ENCODE data around the gene TNFAIP8L3.

TNFAIP8L3 gene

DNA sequence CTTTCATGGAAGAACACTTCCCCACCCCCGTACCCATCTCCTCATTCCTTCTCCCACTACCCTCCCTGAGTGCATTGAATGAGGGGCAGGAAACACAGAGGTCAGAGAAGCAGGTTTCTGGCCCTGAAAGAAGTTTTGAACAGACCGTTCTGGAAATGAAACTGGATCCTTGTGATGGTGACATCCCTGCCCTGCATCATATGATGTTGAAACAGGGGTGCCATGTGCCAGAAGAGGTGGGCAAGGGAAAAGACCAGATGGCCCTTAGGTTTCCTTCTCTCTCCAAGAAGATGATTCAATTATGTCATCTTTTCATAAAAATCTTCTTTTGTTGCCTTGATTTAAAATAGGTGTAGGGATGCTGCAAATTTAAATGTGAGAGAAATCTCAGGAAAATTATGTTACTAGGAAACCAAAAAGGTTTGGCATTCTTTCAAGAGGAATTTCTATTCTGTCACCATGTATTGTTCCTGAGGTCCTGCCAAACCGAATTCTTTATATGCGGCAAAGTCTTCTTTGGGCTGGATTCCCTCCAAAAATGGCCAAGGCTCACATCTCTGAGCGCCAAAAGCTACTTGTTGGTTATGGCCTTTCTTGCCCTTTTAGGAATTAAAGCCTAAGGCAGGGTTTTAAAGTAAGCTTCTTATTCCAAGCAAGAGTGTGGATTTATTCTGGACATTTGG is 19.9 kb upstream of the TNFAIP8L3 start:
- no peak for DNase-seq (ENCODE audit: low read depth)

DNA sequence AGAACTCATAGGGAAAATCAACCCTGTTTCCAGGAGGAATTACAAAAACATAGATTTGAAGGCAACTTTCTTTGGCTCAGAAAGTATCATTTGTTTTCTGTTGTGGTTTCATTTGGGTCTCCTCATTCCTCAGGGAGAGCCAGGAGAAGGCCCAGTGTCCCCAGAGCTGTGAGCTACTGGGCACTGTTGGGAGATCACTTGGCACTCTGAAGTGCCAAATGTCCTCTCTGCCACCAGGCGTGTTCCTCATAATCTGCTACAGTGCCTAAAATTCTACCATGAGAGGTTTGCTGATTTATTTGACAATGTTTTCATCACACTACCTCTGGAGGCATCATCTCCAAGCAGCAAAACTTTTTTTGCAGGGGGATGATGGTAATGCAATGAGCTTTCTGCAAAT is 17.4 kb upstream of the TNFAIP8L3 start:
- DNase-seq (ENCODE audit: low read depth): no peak

DNA sequence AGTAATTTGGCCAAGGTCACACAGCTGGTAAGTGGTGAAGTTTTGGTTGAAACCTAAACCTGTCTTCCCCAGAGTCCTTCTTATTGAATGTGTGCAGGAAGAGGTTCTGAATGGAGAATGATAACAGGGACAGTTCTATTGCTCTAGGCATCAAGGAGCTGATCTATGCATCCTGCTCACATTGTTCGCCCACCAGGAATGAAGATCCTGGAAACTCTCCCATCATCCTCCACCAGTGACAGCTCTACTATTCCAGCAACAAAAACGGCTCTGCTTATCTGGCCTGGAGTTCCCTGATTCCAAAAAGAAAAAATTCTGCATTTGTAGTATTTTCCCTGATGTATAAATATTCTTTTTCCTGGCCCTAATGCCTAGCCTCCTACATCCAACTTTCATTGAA is 16.4 kb upstream of the TNFAIP8L3 start:
- no peak for DNase-seq (ENCODE audit: low read depth)

DNA sequence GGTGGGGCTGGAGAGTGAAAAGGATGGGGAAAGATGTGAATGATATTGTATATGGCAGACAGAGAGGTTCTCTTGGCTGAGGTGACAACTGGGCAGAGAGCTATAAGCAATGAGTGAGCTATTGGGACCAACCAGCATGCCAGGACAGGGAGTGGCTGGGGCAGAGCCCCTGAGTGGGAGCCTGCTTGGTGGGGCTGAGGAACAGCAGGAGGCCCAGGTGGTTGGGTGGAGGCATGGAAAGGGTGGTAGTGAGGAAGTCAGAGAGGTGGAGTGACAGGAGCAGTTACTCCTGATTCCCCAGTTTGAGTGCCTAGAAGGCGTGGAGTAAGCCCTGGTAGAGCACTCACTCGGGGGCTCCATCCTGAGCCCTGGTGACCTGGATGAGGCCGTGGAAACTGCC is 15.5 kb upstream of the TNFAIP8L3 start:
- DNase-seq (ENCODE audit: low read depth): no peak

DNA sequence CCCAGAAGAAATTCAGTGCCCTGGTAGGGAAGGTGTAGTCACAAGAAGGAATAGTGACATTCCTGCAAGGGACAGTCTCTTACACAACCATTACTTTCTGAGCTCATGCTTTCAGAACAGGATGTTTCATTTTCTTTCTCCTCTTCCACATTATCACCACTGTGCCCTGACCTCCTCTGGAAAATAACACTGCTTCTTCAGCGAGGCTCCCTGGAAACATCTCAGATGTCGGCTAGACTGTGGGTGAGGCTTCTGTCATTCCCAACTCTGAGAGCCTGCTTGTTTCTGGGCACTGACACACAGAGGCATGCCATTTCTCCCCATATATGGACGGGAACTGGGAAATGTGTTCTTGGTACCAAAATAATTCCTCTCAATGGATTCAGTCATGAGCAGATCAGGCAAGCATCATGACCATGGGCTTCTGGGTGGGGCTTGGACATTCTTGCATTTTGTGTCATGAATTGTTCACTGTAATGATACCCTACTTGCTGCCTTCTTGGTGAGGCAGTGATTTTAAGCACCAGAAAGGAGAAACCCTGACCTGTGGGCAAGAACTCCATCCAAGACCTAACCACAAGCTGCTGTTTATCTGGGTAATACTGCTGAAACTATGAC is 14.3 kb upstream of the TNFAIP8L3 start:
- no peak for DNase-seq (ENCODE audit: low read depth)

DNA sequence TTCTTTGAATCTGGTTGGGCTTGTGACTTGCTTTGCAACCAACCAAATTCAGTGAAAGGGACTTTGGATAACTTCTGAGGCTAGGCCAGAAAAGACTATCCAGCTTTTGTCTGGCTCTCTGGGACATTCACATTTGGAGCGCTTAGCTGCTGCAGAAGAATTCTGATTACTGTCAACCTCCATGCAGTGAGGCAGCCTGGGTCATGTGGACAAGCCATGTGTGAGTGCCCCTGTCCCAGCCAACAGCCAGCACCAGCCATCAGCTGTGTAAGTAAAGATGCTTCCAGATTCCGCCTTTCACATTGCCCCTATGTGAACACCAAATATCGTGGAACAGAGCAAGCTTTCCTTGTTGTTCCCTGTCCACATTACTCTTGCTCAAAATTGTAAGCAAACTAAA is 12.9 kb upstream of the TNFAIP8L3 start:
- DNase-seq (ENCODE audit: low read depth): no peak

DNA sequence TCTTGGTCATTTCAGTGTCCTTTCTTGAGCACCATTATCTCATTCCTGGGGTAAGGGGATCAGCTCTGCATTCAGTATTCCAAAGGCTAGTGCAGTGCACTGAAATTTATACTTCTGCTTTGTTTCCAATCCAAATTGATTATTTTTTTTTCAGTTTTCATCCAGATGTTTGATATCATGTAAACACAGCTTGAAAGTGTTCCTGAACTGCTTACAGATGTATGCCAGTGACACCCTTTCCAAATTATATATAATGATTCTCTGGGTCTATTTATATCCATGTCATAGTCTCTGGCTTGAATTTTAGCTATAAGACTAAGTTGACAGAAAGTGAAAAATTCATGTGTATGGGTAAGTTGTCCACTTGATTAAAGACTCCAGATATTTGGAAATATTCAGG is 11.8 kb upstream of the TNFAIP8L3 start:
- DNase-seq (ENCODE audit: low read depth): no peak

DNA sequence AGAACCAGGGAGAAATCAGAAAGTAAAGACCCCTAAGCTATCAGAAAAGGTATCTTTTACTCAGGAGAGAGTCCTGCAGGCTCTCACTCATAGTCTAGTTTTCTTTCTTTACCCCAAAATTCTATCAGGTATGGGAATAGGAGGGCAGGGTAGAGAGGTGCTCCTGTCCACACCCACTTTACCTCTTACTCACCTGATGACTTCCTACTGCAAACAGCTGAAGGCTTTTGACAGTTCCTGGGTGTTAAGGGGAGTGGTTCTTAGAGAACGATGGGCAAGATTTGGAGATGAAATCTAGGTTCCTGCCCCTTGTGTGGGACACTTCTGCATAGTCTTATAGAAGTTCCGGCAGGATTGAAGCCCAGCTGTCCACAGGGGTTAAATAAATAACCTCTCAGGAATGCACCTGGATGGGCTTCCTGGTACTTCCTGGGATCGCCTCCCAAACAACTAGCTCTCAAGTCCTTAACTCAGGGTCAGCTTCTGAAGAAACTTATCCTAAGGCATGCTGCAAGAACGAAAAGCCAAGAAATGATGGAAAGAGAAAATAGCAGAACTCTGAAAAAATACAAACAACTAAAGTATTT is 10.8 kb upstream of the TNFAIP8L3 start:
- DNase-seq (ENCODE audit: low read depth): no peak

DNA sequence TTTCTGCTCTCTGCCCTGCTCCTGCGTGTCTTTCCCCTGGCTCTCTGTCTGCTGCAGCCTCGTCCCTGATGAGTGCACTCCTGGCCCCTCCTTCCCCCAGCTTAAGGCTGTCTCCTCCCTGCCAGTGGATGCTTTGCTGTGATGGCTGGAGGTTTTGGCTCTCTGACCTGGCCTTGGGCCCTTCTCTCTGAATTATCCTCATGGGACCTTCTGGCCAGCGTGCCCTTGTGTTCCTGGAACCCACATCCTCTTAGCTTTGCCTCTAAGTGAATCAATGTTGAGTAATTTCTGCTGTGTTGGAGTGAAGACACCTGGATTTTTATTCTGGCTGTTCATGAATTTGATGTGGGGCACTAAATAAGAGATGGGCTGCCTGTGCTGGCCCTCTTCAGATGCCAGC is 9.8 kb upstream of the TNFAIP8L3 start:
- DNase-seq (ENCODE audit: low read depth): no peak

DNA sequence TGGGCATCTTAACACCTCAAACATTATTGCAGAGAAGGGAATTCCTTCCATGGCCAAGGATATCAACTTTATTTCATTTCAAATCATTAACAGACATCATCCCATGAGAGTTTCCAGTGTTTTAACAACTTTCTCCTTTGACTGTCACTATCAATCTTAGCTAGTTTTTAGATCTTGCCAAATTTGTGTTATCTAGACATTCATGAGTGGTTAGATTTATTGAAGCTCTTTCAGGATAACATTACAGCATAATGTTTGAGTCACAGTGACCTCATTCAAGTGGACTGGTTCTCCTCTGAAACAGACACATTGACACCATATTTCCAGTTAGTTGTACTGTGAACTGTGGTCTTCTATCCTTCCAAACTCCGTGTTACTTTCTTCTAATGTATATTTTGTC is 8.6 kb upstream of the TNFAIP8L3 start:
- no peak for DNase-seq (ENCODE audit: low read depth)

DNA sequence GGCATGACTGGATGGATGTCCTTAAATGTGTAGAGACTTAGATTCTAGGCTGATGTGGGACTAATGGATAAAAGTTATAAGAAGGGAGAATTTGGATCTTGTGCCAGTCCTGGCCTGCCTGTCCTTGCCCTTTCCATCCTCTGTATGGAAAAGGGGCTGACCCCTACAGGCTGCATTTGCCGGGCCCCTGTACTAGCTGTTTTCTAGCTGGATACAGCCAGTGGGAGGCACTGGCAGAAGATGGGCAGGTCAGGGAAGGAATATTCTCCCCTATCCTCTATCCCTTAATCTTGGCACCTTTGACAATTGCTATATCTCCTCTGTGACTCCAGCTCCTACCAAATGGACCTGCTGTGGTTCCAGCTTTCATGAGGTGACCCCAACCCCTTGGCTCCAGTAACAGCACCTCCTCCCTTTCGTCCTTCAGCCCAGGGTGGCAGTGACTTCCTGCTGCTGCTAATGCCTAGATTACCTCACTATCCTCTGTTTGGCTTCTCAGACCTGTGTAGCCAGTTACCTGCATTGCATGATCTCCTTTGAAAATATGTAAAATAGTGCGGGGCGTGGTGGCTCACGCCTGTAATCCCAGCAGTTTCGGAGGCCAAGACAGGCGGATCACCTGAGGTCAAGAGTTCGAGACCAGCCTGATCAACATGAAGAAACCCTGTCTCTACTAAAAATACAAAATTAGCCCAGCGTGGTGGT is 6.2 kb upstream of the TNFAIP8L3 start:
- DNase-seq (ENCODE audit: low read depth): no peak

DNA sequence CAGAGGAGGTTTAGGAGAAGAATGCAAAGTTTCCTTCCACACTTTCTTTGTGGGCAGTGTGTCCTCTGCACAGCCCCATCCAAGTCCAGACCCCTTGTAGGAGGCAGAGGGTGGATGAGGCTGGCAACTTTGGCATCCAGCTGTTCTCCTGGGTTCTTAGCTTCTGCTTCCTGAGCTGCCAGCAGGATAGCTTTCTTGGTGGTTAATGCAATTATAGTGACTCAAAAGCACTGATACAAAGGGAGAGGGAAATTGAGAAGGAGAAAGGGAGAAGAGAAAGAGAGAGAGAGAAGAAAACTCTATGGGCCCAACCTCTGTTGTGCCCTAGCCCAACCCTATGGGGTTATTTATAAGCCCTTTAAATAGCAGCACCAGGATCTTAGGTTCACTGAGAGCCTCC is 4.5 kb upstream of the TNFAIP8L3 start:
- no peak for DNase-seq (ENCODE audit: low read depth)

DNA sequence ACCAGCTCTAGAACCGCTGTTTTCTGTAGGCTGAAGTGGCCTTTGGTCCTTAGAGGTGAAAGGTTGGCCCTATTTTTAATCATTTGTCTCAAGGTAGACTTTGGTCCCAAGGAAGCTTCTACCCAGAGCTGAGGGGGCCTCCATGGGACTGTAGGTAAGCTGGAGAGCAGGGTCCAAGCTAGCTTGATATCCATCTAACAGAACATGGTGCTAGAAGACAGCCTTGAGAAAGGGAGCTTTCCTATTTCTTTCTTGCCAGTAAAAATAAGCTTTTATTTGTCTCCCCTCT is 3.6 kb upstream of the TNFAIP8L3 start:
- no peak for DNase-seq (ENCODE audit: low read depth)

DNA sequence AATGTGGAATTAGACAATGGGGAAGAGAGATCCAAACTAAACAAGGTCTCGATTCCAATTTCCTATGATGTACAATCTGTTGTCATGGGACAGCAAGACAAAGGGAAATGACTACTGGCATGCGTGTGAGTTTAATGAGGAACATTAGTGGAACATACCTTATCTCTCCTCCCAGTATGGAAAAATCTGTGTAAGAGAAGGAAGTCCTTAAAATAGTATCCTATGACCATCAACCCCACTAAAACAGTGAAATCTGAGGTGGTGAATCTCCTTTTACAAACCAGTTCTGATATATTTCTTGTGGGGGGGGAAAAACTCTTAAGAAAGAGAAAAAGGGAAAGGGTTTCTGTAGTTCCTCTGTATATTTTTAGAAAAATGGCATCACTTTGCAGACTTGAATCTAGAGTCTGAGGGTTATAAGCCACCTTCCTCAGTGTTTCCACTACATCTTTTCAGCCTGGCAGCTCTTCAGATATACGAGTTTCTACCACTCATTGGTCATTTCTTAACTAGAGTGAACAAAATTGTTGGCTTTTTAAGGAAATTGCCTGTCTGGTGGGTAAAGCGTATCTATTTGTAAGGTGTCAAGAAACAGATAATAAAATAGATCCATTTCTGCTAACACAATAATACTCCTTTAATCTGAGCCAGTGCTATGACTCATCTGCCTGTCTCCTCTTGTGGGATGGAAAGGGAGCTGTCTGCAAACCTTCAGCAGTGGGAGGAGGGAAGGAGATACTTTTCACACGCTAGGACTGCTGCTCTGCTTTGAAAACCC is 3.0 kb upstream of the TNFAIP8L3 start:
- DNase-seq (ENCODE audit: low read depth): no peak

DNA sequence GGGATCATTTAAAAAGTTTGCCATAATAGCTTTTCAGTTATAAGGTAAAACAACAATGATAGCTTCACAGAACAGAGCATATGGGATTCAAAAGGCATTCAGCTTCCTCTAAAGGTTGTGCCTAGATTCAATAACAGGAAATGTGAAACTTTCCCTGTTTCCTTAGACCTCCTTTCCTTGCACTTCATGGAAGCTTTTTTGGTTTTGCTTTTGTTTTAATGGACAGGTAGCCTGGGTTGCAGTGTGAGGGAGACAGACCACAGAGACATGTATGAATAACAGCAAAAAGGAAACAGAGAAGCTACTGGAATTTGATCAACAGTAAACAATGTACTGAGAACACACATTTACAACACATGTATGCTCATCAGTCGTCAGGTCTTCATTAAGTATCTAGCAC is 2.3 kb upstream of the TNFAIP8L3 start:
- no peak for DNase-seq (ENCODE audit: low read depth)

DNA sequence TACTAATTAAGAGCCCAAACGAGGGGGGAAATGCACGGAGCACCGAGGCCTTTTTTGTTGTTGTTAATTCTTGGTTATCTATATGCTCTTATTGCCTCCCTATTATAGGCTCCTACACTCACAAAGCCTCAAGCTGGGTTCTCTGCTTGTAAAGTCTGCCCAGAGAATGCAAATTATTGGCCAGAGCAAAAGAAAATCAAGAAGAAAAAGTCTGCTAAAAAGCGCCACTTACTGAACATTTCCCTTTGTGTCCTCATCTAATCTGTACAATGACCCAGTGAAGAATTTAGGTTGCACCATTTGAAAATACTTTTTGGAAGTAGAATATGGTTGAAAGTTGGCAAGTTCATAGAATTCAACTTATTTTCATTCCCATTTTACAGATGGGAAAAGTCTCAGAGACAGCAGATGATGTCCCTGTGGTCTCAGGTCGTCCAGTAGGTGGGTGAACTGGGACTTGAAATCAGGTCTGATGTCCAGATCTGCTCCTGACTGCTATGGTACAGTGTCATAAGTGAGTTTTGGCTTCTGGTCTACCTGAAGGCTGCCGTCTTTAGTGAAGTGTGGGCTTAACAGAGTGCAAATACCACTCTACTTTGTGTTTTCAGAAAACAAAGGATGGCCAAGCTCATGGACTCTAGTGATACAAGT is 1.1 kb upstream of the TNFAIP8L3 start:
- no peak for DNase-seq (ENCODE audit: low read depth)

DNA sequence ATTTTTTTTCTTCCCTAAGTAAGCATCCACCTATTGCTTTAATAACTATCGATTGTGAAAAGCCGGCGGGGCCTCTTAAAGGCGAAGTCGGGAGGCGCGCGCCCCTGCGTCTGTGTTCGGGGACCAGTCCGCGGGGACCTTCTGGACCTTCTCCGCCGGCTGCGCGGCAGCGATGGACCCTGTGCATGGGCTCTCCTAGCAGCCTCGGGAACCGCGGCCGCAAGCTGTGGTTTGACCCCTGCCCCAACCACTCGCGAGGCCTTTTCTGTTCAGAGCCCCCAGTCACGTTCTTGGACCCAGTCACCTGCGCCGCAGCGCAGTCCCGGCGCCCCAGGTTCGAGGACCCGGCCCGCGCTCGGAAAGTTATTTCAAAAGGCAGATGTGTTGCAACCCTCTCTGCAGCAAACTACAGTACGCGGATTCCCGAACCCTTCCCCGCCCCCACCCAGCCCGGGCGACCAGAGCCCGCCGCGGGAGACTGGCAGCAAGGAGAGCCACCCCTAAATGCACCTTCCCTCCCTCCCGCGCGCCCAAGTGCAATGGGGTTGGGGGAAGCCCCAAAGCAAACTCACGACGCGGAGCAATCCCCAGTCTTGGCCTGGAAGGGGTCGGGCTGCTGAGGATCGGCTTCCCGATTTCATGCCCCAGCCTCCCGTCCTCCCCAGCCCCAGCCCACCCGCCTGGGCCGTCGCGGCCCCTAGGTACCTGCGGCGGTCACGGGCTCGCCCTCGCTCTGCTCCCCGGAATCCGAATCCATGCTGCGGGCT is 684 bp downstream of the TNFAIP8L3 start:
- DNase-seq (ENCODE audit: low read depth): no peak

DNA sequence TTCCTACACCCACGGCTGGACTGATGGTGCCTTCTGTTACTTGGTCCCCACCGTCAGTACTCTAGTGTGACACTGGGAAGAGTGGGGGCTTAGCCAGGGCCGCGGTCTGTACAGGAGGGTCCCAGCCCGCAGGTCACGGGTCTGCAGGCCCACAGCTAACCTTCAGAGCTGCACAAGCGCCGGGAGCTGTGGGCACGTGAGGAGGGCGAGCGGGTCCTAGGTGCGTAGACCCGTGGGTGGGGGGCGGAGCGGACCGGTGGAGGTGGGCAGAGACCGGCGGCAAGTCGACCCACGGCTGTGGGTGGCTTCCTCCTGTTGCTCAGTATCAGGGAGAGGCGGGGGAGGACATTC is 1.2 kb downstream of the TNFAIP8L3 start:
- DNase-seq (ENCODE audit: low read depth): no peak

DNA sequence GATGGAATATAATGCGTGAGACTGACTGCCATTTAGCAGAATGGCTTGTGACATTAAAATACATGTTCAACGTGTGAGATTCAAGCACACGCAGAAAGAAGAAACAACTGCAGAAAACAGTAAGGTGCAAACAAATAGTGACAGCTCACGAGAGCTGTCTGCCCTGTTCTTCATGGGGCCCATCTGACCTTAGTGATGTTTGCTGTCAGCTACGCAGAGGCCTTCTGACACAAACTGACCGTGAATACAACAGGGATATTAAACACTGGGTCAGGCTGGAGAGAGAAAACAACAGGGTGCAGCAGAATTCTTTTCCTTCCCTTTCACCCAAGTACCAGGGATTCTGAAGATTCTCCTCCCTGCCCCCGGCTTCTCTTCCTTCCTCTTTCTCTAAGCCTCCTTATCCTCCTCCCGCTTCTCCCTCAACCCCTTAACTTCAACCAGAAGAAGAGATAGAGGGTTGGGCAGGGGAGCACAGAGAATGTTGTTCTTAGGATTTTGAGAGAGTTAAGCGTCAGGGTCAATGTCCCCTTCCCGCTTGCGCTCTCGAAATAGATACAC is 2.1 kb downstream of the TNFAIP8L3 start:
- no peak for DNase-seq (ENCODE audit: low read depth)

DNA sequence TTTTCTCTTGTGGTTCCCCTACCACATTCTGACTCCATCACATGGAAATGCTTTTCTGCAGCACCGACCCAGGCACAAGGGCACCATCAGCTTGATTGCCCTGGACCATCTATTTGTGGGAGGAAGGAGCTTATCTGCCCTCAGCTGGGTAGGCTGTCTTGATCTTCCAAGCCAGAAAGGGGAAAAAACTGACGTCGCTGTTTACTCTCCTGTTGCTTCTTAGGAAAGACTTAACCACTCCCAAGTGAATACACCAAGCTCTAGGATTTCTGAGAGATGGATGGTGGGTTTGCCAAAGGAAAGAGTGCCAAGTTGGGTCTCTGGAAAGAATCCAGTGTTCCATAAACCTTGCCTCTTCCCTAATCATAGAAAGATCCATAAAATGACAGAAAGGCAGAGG is 4.0 kb downstream of the TNFAIP8L3 start:
- no peak for DNase-seq (ENCODE audit: low read depth)

All from stimulated activated CD8-positive, alpha-beta memory T cell treated with anti-CD3 and anti-CD28 coated beads, Interleukin-4, amount 100 ng/mL, for 24 hours (primary cell).